ENCODE measurements around the gene NRSN1. TPM values are rescaled to one million over a fixed set of nuclear protein-coding genes. Genes with fewer than 3 reads are reported as not detected.

NRSN1 gene, protein sequence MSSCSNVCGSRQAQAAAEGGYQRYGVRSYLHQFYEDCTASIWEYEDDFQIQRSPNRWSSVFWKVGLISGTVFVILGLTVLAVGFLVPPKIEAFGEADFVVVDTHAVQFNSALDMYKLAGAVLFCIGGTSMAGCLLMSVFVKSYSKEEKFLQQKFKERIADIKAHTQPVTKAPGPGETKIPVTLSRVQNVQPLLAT
- not detected for total RNA-seq

DNA sequence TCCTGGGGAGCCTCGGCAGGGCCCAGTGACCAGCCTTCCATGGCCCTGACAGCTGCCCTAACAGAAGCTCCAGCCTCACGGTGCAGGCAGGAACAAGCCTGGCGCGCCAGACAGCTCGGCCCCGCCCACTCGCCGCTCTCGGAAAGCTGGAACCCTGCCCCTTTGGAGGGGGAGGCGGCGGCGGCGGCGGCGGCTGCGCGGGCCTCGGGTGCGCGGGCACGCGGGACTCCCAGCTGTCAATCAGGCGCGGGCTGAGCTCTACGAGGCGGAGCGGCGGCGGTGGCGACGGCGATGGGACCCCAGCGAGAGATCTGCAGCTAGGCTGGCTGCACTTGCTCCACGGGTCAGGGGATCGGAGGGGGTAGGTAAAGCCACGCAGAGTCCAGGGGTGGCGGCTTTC is at the start of gene NRSN1:
TSS of gene NRSN1 (plus strand) at position 236 of the 400 bp plus-strand sequence. CDS start 8,113 bp downstream, outside the sequence.
- no peak for ATAC-seq
- no peak for DNase-seq (ENCODE audit: low spot score)

DNA sequence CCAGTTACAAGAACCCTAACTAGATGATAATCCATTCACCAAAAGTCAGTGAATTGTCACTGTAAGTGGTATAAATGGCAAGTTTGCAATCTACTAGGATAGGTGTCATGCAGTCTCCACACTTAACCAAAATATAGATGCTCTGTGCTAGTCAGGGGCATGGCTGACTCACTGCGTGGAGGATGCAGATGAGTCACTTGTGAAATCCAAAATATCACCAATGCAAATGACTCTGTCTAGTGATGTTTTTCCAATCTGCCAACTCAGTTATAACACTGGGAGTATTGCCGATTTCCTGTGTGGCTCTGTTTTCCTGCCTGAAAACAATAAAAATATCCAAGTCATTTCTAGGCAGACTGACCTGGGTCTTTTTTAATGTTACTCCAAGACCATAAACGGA is 47.8 kb upstream of the NRSN1 start:
- ATAC-seq (no peak), DNase-seq (ENCODE audit: low spot score) (no peak)

DNA sequence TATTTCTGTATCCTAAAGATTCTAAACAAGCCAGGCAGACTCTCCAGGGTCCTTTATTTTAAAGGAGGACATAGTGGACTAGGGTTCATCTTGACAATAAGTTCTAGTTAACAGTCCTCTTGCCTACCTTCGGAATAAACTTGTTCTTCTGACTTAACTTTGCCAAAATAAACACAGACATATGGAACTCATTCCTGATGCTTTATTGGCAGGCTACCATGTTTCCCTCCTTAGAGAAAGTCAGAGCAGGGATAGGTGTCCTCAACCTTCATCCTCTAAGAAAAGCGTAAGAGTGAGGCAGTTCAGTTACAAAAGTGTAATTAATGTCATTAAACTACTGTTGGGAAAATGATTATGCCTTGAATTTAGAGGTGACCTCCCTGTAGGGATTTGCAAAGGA is 46.9 kb upstream of the NRSN1 start:
- DNase-seq (ENCODE audit: low spot score): no peak

DNA sequence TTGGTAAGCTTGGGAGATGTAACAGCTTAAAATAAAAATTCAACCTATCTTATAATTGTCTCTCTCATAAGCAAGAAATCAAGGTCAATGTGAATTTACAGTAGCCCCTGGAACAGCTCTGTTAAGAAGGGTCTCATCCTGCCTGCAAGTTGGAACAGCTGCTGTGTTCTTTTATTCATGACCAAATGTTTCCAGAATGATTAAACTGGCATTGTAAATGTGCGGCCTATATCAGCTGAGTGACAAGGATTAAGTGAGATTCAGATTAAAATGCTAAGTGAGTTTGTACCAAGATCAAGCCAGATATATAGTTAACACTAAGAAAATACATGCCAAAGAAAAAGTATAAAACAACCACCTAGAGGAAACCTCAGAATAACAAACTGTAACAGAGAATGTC is 45.3 kb upstream of the NRSN1 start:
- DNase-seq (ENCODE audit: low spot score): no peak

More for the DNA sequence above, 46.9 kb upstream of the NRSN1 start:
- no peak for ATAC-seq

DNA sequence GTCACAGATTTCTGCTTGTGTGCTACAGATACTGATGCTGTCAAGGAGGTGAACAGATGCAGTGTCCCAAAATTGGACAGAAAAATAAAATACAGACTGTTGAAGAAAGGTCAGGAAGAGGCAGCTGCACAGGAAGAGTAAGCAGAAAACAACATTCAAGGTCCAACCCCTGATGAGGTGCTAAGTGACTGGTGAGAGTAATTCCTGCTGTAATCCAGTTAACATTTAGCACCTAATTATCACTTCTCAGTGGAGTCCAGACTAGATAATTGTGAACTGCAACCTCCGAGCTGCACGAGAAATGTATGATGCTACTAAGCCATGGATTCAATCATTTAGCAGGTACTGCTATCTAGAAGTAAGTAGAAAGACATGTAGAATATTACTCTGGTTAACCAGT is 36.3 kb upstream of the NRSN1 start:
- no peak for ATAC-seq
- DNase-seq (ENCODE audit: low spot score): no peak

More for the DNA sequence above, 45.3 kb upstream of the NRSN1 start:
- ATAC-seq: no peak

DNA sequence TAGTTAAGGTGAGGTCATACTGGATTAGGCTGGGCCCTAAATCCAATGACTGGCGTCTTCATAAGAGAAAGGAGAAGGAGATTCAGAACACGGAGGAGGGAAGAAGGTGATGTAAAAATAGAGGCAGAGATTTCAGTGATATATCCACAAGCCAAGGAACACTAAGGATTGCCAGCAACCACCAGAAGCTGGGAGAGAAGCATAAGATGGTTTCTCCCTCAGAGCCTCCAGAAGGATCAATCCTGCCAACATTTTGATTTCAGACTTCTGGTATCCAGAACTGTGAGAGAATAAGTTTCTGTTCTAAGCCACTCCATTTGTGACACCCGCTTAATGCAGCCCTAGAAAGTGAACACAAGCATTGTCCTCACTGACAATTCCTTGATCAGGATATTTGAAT is 33.6 kb upstream of the NRSN1 start:
- ATAC-seq: no peak
- no peak for DNase-seq (ENCODE audit: low spot score)

DNA sequence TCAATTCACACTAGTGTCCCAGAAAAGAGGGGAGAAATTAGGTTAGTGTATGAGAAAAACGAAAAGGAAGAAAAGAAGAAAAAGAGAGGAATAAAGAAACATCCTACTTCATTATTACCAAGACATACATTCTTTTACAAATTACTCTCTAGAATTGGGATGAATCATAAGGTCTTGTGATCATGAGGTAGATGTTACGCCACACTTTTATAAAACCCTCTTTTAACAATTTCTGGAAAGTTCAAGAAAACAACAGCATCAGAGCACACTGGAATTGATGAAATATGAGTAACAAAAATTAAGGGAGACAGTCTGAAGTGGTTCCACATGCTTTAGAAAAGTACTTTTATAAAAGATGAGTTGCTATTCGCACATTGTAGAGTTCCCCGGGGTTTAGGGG is 32.6 kb upstream of the NRSN1 start:
- ATAC-seq (no peak), DNase-seq (ENCODE audit: low spot score) (no peak)

DNA sequence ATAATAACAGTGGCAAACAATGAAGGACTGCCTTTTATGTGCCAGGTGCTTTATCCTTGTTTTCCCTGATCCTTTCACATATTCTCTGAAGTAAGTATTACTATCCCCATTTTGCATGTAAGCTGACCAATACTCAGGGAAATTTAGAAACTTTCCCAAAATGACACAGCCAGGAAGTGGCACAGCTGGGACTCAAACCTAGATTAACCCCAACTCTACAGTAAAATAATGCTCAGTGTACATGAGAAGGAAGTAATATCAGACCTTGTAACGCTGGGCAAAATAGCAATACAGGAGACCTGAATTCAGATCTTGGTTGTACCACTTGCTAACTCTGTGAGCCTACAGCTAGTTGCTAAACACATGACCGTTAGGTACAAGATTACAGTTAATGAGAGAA is 26.8 kb upstream of the NRSN1 start:
- no peak for DNase-seq (ENCODE audit: low spot score)
- no peak for ATAC-seq

DNA sequence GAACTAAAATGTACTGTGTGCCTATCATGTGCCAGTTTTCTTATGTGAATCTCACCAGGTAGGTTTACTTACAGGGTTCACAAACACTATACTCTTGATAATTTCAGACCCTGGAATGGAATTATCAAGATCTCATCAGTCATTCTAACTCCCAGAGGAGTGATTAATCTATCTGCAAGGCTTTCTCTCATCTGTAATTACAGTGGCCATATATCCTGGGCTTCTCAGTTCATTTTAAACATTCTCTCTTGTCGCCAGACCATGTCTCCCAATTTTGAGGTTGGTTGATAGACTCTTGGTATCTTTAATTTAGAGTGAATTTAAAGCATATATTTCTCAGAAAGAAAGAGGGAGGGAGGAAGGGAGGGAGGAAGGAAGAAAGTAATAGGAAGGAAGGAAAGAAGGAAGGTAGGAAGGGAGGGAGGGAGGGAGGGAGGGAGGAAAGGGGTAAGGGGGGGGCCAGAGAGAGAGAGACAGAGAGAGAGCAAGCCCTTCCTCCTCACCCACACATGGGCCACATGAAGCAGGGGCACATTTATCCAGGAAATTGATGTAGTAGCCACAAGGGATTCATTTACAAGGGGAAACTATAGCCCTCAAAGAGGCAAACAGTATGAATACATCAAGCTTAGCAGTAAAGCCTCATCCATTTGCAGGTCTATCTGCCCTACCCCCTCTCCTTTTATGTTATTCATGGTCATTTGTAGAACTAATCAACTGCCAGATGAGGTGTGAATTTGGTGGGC is 25.8 kb upstream of the NRSN1 start:
- no peak for ATAC-seq
- DNase-seq (ENCODE audit: low spot score): no peak

DNA sequence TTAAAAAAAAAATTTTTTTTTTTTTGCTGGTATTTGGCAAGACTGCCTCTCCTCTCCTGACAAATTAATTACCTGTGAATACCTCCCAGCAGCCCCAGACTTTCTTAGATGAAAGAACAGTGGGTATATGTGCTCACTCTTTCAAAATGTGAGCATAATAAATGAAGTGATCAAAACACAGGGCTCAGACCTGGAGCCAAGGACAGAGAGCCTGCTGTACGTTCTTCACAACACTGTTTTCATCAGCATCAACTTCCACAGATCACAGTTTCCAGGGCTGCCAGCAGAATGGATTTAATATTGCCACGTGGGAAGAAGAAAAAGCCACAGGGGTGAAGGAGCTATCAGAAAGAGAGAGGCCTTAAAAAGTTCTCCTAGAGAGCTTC is 25.3 kb upstream of the NRSN1 start:
- no peak for DNase-seq (ENCODE audit: low spot score)
- no peak for ATAC-seq

DNA sequence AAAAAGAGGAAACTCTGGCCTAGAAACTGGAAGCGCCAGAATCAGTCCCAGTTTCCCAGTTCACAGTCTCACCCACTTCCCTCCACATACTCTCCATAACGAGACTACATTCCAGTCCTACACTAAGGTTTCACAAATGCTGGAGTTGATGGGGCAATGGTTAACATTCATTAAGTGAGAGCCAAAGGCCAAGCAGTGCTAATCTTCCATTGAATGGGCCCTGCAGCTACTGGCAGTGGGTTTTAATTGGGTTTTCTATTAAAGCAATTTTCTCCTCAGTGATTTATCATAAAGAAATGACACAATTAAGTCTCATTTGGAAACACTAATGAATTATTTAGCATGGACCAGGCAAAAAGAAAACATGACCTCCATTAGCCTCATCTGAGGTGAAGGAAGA is 20.8 kb upstream of the NRSN1 start:
- no peak for ATAC-seq
- no peak for DNase-seq (ENCODE audit: low spot score)

DNA sequence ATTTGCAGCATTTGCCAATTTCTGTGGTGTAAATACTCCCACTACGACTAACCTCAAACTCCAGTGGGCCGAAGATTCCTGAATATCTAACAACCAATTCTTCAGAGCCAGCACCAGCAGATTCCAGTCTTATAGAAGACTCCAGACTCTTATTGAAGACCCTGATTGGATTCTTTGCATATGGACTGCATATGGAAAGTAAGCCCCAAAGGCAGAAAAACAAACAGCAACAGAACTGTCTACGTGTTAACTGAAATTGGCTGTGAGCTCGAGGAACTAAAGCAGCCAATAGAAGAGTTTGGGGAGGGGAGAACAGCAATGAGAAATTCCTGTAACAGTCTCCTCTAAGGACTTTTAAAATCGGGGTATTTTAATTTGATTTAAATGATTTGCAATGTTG is 19.7 kb upstream of the NRSN1 start:
- ATAC-seq: no peak

DNA sequence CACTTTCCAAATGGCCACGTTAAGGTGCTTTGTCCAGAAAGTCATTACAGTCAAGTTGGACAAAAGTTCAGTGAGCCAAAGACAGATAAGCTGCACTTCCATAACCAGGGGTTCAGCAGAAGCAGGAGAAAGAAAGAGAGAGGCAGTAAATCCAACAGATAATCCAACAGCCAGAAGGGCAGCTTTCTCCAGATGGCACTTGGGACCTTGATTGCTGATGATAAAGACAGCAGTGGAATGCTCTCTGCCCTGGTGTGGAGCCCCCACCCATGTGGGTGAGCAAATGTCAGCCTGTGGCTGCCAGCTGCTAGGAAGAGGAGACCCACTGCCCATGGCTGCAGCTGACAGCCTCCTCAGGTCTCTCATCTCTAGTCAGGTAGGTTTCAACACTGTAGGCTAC is 18.7 kb upstream of the NRSN1 start:
- ATAC-seq: no peak
- no peak for DNase-seq (ENCODE audit: low spot score)

More for the DNA sequence above, 19.7 kb upstream of the NRSN1 start:
- DNase-seq (ENCODE audit: low spot score): no peak

DNA sequence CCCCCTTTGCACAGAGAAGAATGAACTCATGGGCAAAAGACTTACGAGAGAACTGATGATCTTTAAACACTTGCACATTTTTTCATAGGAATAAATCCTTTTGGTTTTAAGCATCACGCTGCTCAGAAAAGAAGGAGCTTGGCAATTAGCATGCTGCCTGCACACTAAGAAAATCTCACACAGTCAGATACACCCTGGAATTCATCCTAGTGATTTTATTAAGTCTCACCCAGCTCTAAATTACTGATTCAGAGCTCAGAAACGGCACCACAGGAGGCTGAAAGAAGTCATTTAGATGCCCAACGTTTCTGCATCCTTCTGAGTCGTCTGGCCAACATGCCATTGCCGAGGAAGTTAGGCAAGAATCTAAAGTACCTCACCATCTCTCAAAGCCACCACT is 18.0 kb upstream of the NRSN1 start:
- no peak for ATAC-seq
- DNase-seq (ENCODE audit: low spot score): no peak

DNA sequence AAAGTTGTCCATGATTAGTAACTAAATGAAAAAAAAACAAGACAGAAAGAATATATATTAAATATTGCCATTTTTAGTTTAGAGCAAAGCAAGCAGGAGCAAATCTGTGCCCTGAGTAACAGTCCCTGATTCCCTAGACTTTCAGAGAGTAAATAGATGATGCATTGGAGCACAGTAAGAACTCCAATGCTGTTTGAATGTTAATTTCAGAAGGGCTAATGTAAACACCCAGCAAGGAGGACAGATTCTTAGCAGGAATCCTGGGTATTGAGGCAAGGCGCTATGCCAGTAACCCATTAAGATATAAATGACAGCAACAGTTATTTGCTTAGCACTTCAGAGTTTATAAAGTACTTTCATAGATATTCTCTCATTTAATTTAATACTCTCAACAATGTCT is 15.6 kb upstream of the NRSN1 start:
- no peak for ATAC-seq

DNA sequence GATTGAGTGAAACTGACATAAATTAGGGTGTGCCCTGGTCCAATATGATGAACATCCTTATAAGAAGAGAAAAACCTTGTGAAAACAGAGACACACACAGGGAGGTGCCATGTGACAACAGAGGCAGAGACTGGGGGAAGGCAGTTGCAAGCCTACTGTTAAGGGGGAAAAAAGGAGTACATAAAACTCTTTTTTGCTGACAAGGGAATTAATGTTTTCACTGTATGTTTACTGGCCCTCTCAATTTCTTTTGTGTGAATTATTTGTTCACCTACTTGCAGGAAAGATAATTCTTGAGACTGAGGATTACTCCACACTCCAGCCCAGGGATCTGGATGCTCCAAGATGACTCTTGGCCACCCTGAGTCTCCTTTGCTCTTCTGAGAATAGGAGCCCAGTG is 12.1 kb upstream of the NRSN1 start:
- DNase-seq (ENCODE audit: low spot score) (no peak), ATAC-seq (no peak)

More for the DNA sequence above, 15.6 kb upstream of the NRSN1 start:
- DNase-seq (ENCODE audit: low spot score): no peak

DNA sequence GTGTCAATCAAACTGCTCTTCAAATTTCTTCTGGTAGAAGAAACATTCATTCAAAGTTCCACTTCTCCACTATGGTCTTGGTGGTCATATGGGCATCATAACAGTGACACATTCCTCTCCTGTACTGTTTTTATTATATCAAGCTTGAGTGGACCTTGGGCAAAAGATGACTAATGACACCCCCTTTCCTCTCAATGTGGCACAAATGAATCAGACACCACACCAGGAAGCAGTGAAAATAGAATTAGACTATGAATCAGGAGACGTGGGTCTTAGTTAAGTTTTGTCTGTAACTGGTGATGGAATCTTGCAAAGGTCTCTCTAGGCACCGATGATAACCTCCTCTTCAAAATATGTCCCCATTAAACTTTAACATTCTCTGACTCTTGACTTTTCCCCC is 9.0 kb upstream of the NRSN1 start:
- ATAC-seq (no peak), DNase-seq (ENCODE audit: low spot score) (no peak)

DNA sequence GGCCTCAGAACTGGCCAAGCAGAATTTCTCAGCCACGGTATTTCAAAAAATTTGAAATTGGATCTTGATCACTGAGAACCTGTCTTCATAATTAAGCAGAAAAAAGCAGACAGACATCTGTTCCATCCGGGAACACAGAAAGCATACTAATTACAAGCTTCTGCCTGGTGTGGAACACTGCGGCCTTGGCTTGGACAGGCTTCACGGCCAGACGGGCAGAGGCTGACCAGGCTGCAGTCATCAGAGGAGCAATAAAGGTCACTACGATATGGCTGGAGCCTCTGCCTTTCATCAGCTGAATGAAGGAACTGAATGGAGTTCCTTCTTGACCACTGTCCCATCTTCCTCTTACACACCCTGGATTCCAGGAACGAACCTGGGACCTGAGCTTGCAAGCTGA is 3.9 kb upstream of the NRSN1 start:
- DNase-seq (ENCODE audit: low spot score) (no peak), ATAC-seq (no peak)

DNA sequence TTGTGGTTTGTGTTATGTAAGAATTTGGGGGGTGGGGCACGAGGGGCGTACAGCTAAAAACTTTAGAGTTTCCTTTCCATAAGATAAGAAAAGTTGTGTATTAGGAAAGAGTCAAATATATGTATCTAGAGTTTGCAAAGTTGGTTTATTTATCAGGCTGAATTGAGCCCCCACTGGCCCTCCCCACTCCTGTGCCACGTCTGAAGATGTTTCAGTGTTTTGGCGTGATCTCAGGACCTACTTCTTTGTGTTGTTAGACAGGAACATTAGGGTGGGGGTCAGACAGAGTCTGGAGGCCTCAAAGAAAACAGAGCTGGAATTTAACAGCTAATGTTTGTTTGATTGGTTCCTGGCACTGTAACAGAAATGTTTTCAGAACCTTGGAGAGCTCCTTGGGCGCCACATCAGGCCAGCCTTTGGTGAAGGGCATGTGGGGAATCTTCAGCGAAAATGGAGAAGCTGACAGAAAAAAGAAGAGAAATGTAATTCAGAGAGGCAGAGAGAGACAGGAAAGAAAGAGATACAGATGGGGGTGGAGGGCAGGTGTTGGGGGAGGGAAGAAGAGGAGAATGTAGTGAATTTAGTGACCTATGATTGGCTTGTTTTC is 674 bp downstream of the NRSN1 start:
- peak; percentile 80 for ATAC-seq
- no peak for DNase-seq (ENCODE audit: low spot score)

DNA sequence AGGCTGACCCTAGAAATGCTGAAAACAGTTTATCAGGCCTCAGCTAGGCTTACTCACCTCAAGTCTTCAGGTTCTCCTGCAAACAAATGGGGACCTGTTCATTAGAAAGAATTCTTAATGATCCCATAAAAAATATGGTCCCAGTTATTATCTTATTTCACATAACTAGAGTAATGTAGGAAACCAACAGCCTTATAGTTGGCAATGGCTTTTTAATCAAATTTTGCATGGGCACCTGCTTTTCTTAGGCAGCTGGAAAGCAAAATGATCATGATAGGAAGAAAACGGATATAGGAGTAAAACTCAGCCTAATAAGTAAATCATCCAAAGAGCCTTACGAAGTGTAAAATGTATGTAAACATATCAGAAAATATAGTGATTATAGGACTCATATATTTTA is 1.3 kb downstream of the NRSN1 start:
- no peak for ATAC-seq
- no peak for DNase-seq (ENCODE audit: low spot score)

DNA sequence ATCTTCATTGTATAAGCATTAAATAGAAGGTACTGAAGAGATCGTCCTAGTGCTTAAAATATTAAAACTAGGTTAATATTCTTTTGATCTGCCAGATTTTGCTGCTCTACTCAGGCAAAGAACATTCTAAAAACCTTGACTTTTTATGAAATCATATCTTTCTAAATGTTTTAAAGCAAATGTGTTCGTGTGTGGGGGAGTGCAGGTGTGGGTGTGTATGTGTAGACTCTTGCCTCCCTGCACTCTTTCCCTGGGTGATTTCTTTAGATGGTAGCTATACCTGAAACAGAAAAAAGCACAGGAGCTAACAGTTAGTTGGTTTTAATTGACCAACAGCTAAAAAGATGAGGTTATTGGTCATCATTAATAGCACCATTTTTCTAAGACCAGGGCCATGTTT is 5.7 kb downstream of the NRSN1 start:
- no peak for ATAC-seq
- DNase-seq (ENCODE audit: low spot score): no peak

DNA sequence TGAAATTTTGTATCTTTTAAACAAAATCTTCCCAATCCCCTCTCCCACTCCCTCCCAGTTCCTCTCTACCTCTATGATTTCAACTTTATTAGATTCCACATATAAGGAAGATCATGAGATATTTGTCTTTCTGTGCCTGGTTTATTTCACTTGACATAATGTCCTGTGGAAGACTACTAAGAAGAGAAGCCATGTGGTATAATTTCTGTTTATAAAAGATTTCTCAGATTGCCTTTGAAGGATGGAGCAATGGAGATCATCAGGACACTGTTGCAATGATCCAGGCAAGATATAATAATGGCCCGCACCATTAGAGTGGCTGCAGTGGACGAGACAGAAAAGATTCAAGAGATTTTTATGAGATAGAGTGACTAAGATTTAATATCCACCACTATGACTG is 13.1 kb downstream of the NRSN1 start:
- DNase-seq (ENCODE audit: low spot score) (no peak), ATAC-seq (no peak)
